Heart left ventricle (tissue), 16 donors: Measurements from ENCODE around the gene TMEM178B. TPM values are rescaled to one million over a fixed set of nuclear protein-coding genes. Genes with fewer than 3 reads are reported as not detected.

ENCODE experiments used
- ATAC-seq, 4 donors: fragments of 200-7000 bp; cut with Tn5 transposase; one replicate each; pipeline ENCODE4 v1.9.1; 2020 to 2022; ENCODE audit warnings: moderate library complexity in 4 of 4, mild to moderate bottlenecking in 3 of 4, moderate number of reproducible peaks in 1 of 4
- DNase-seq, 5 donors: peaks; one replicate each; pipeline ENCODE4 v3.0.0-alpha.2; 2020
- H3K27ac ChIP-seq, 12 donors: fragments of 200-600 bp; sonication (generic) in 4 of 12; one replicate each; pipeline versions ENCODE4 v1.5.0 to v1.8.0; 2016 to 2022; ENCODE audit warnings: mild to moderate bottlenecking in 2 of 12
- H3K27me3 ChIP-seq, 9 donors: fragments of 200-600 bp; sonication (generic) in 2 of 9; one replicate each; pipeline versions ENCODE4 v1.5.1 to v1.8.0; 2016 to 2022; ENCODE audit warnings: mild to moderate bottlenecking in 3 of 9
- H3K36me3 ChIP-seq, 9 donors: fragments of 200-600 bp; sonication (generic) in 2 of 9; one replicate each; pipeline versions ENCODE4 v1.5.0 to v1.8.0; 2018 to 2022; ENCODE audit warnings: mild to moderate bottlenecking in 2 of 9
- H3K4me1 ChIP-seq, 12 donors: fragments of 200-600 bp; sonication (generic) in 4 of 12; one replicate each; pipeline versions ENCODE4 v1.5.0 to v1.8.0; 2016 to 2022; ENCODE audit warnings: mild to moderate bottlenecking in 3 of 12
- H3K4me3 ChIP-seq, 12 donors: fragments of 200-600 bp; sonication (generic) in 4 of 12; one replicate each; pipeline versions ENCODE4 v1.5.0 to v1.8.0; 2017 to 2022; ENCODE audit warnings: mild to moderate bottlenecking in 9 of 12, moderate library complexity in 4 of 12
- H3K9me3 ChIP-seq, 12 donors: fragments of 200-600 bp; sonication (generic) in 4 of 12; one replicate each; pipeline versions ENCODE4 v1.5.0 to v1.8.0; 2016 to 2022; ENCODE audit warnings: mild to moderate bottlenecking in 1 of 12
- CTCF ChIP-seq, 12 donors: fragments of 200-600 bp; sonication (generic) in 4 of 12; IDR thresholded peaks; one replicate each; pipeline versions ENCODE4 v1.5.0 to v1.8.0; 2018 to 2022; ENCODE audit warnings: antibody characterized with exemption in 12 of 12, mild to moderate bottlenecking in 5 of 12
- POLR2A ChIP-seq, 2 donors: fragments of 450-650 bp; IDR thresholded peaks; one replicate each; pipeline ENCODE4 v1.6.1; 2017; ENCODE audit warnings: antibody characterized with exemption in 2 of 2, mild to moderate bottlenecking in 2 of 2, moderate library complexity in 2 of 2
- WGBS, 4 donors: extraction: QIAGEN DNeasy Blood & Tissue Kit in 2 of 4; methylation state at CpG; one replicate each; pipeline versions ENCODE4 v1.1.5 to v1.1.7; 2013 to 2018; 5-methylcytosine and 5-hydroxymethylcytosine counted together
- intact Hi-C, 10 donors: fragments of 100-400 bp; cut with DNase I; formaldehyde crosslinking; loops; one replicate each; pipeline versions ENCODE4 v1.11.1 to v1.14.2; 2022
- polyA plus RNA-seq, 2 donors: library from polyadenylated mRNA; stranded (reverse); fragments of 200-250 nt; gene quantifications; one replicate each; pipeline ENCODE4 v1.2.3, GENCODE V29; 2013
- total RNA-seq, 9 donors: library from RNA; depleted of rRNA in 2 of 9; stranded (reverse); fragments of >200 nt in 2 of 9; fragmentation: NEBNext Ultra II Directional in 3 of 9; extraction: Animal tissue kit (Norgen Biotek cat#: 25700) in 3 of 9; gene quantifications; one replicate each; pipeline versions ENCODE4 v1.1.0 to v1.2.4, GENCODE V29; 2016 to 2023
- donor health status: ischemic (EF 13 %, LVEDD 7.1; RV severe dilation, severe dysfunction).
- donor health status: healthy with polysubstance abuse.
- donor health status: DM: no; HTN: yes; CAD: no.
- donor health status: DM: no; HTN: no; CAD: no.
- donor health status: ischemic (EF 25% LVEDD 6.9; RV normal size, moderate dysfunction).
- donor health status: ischemic (EF 25% LVEDD 5.7; RV mildly dilated, moderate dysfunction).
- donor health status: healthy.
- donor health status: DM: yes; HTN: yes; CAD: no.
- donor health status: ischemic (EF 35%, LVEDD 5.7; RV mildly dilated, moderate dysfunction).
- donor health status: nonischemic (EF 11% LVEDD 7.7; RV severe dilation, severe dysfunction).
- donor health status: DM: yes; HTN: yes; CAD: no.
- donor health status: PGD.
- donor health status: ischemic (EF 29% LVEDD 5.4; RV normal size, mild dysfunction).
- donor health status: nonischemic (EF 23%, LVEDD 6.1; RV moderate dilation, normal function).

The TMEM178B gene
- total and polyA plus RNA-seq, 11 donors: 1.2 to 58.5 (median 19.0) TPM

GRCh38 chr7:141320287-141320686 lies 246.4 kb downstream of the TMEM178B start:
- Histone ChIP-seq H3K36me3 (no peaks in the 10 kb centered on the region), H3K27me3 (no peaks in the 10 kb centered on the region), H3K9me3 (no peaks in the 10 kb centered on the region), H3K4me3 (no peak overlapping the region), H3K27ac (peak overlapping the region in 1 of 12 donors; percentile 33), H3K4me1 (peaks cover 0 to 39% (median 0%) of the 10 kb centered on the region in 12 donors)
- peak in 1 of 4 donors; percentile 33 for ATAC-seq
- TF ChIP-seq CTCF (IDR thresholded peaks at IDR 0.05) (no peak), POLR2A (IDR thresholded peaks at IDR 0.05) (no peak)
- WGBS, 4 donors: 79 to 81% (median 80%) methylated on average over 3 of the region's 3 CpGs
- no peak for DNase-seq
- intact Hi-C loops: no loop called here

- whole genome bisulfite sequencing, 4 donors: 88 to 94% (median 92%) methylated on average over 6 of the region's 6 CpGs
- Histone ChIP-seq H3K4me1 (peaks cover 0 to 25% (median 0%) of the 10 kb centered on the region in 12 donors), H3K36me3 (no peaks in the 10 kb centered on the region), H3K27ac (no peak overlapping the region), H3K9me3 (no peaks in the 10 kb centered on the region), H3K4me3 (no peak overlapping the region), H3K27me3 (no peaks in the 10 kb centered on the region)
- ATAC-seq (no peak), DNase-seq (no peak)
- TF ChIP-seq CTCF (IDR thresholded peaks at IDR 0.05) (no peak), POLR2A (IDR thresholded peaks at IDR 0.05) (no peak)
- intact Hi-C loops: no loop called here
These were observed 248.5 kb downstream of the TMEM178B start for GRCh38 chr7:141322383-141322782.

DNA sequence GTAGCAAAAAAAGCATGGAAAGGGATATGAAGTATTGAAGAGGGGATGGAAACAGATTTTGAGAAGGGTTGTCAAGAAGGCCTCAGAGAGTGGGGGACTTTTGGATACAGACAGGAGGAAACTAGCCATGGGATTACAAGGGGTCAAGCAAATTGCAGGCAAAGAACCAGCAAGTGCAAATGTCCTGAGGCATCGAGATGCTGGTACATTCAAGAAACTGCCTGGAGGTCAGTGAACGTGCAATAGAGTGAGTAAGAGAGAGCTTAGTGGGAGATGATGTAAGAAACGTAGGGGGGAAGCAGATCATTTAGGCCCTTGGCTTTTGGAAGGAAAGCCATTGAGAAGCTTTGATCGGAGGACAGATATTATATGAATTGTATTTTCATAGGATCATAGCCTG lies 250.0 kb downstream of the TMEM178B start:
- intact Hi-C loops: no loop called here
- TF ChIP-seq CTCF (IDR thresholded peaks at IDR 0.05) (no peak), POLR2A (IDR thresholded peaks at IDR 0.05) (no peak)
- no peaks in the 10 kb centered on the region for H3K9me3 ChIP-seq
- H3K4me3 ChIP-seq: no peak overlapping the region
- 82 to 86% (median 83%) methylated on average over 4 of the region's 4 CpGs for WGBS, 4 donors
- H3K36me3 ChIP-seq: no peaks in the 10 kb centered on the region
- no peak overlapping the region for H3K27ac ChIP-seq
- ATAC-seq (no peak), DNase-seq (no peak)
- H3K27me3 ChIP-seq: no peaks in the 10 kb centered on the region
- H3K4me1 ChIP-seq: peaks cover 0 to 37% (median 1%) of the 10 kb centered on the region in 12 donors

- TF ChIP-seq POLR2A (IDR thresholded peaks at IDR 0.05) (no peak), CTCF (IDR thresholded peaks at IDR 0.05) (no peak)
- DNase-seq (no peak), ATAC-seq (no peak)
- Histone ChIP-seq H3K27me3 (no peaks in the 10 kb centered on the region), H3K9me3 (no peaks in the 10 kb centered on the region), H3K4me3 (no peak overlapping the region), H3K36me3 (no peaks in the 10 kb centered on the region), H3K27ac (no peak overlapping the region), H3K4me1 (peaks cover 0 to 41% (median 0%) of the 10 kb centered on the region in 12 donors)
- intact Hi-C loops: no loop called here
- WGBS, 4 donors: 29 to 43% (median 38%) methylated on average over 3 of the region's 3 CpGs
These were observed 251.0 kb downstream of the TMEM178B start for GRCh38 chr7:141324870-141325269.
